Fibroblast of lung (primary cell): ENCODE data around the gene UVRAG.

ENCODE experiments used
- EZH2 ChIP-seq: IDR thresholded peaks from 2 replicates; pipeline ENCODE4 v1.5.1; 2012; ENCODE audit warnings: low read length, control low read depth, mild to moderate bottlenecking; ENCODE audit errors: missing control alignments
- TF ChIP-seq, protein P1 (sequence below), 2 donors: IDR thresholded peaks in 1 of 2; conservative IDR thresholded peaks in 1 of 2; 1 replicate in 1 of 2; 2 replicates in 1 of 2; pipeline ENCODE4 v1.5.1; 2011 to 2012; ENCODE audit warnings: low read length in 2 of 2, control low read depth in 1 of 2, inconsistent platforms in 1 of 2, low read depth in 1 of 2, mild to moderate bottlenecking in 1 of 2

- TF ChIP-seq, protein P1, sequence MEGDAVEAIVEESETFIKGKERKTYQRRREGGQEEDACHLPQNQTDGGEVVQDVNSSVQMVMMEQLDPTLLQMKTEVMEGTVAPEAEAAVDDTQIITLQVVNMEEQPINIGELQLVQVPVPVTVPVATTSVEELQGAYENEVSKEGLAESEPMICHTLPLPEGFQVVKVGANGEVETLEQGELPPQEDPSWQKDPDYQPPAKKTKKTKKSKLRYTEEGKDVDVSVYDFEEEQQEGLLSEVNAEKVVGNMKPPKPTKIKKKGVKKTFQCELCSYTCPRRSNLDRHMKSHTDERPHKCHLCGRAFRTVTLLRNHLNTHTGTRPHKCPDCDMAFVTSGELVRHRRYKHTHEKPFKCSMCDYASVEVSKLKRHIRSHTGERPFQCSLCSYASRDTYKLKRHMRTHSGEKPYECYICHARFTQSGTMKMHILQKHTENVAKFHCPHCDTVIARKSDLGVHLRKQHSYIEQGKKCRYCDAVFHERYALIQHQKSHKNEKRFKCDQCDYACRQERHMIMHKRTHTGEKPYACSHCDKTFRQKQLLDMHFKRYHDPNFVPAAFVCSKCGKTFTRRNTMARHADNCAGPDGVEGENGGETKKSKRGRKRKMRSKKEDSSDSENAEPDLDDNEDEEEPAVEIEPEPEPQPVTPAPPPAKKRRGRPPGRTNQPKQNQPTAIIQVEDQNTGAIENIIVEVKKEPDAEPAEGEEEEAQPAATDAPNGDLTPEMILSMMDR (conservative IDR thresholded peaks at IDR 0.05 in 1 of 2, IDR thresholded peaks at IDR 0.05 in 1 of 2; ENCODE audit: low read depth in 1 of 2, low read length in 2 of 2), result no peak
- TF ChIP-seq EZH2, result no peak
Observed at GRCh38 chr11:76048763-76049162, 233.8 kb downstream of the UVRAG start.
